GM10847 (cell line): ENCODE data around the gene CRACR2A.

Experiments
- POLR2A ChIP-seq: IDR thresholded peaks from 2 replicates; pipeline ENCODE4 v1.6.1; 2011; ENCODE audit not compliant: insufficient read length; ENCODE audit errors: extremely low read depth

Gene CRACR2A

DNA sequence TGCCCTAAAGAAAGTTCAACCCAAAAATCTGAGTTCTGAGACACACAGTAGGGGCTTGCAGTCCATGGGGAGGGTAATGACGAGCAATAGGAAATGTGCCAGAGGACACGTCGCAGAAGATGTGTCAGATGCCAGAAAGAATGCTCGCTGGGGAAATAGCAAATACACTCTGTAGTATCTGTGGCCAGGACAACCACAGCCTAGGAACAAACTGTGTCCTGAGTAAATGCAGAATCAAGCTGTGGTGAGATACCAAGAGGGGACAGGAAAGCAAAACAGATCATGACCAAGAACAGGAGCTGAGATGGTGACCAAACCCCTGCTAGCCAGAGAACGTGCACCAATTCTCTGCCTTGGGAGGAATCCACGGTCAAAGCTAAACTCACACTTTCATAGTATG, 9.1 kb downstream of the CRACR2A start:
- no peak for TF ChIP-seq POLR2A

DNA sequence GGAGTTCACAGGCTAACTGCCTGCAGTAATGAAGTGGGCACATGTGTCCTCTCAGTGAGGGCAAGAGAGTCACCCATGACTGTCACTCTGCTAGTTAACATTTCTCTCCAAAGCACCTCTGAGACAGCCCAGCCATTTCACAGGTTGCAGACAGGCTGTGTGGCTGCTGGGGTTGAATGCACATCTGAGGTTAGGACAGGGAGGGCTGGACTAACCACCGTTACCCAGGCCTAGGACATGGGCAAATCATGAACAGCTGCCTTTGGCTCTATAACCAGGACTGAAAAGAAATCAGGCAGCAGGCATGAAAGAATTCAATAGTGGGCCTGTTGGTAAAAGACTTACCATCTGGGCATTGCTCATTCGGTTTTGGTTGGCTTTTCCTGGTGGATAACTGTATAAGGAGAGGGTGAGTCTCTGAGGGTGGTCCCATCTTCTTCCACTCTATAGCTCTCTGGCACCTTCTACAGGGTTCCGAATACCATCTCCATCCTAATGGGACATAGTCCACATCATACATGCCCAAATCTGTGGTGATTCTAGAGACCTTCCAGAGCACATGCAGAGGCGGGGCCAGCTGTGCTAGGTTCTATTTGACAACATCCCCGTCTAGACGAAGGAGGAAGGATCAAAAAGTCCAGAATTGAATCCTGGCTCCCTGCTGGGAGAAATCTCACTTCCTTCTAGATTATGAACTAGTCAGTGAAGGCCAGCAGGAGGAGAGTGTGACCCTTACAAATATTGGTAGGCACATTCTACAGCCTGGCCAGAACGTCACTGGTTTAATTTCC, 10.8 kb downstream of the CRACR2A start:
- TF ChIP-seq POLR2A = no peak

DNA sequence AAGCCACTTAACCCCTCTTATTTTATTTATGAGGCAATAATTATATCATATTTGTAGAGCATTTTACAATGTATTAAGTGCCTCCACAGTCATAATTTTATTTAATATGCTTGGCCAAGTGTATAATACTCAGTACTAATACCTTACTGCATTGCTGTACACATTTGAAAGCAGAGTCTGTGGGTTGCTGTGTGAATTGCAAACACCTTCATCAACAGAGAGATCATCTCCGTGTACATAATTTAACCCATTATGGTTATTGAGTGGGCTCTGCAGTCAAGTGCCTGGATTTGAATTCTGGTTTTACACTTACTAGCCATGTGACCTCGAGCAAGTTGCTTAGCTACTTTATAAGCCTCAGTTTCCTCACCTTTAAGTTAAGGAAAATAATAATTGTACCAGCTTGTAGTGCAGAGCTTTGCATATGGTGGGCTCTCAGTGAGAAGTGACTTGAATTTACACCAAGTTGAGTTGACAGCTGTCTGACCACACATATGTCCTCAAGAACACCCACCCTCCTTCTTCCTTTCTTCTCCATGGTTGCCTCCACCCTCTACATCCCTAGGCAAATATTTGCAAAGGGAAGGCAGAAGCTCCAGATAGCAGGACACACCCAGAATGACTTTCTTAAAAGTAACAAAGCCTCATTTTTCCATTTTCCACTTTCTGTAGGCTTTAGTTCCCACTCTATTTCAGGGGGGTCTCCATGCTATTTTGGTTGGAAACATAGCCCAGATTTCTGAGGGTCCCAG, 12.3 kb downstream of the CRACR2A start:
- TF ChIP-seq POLR2A = no peak

DNA sequence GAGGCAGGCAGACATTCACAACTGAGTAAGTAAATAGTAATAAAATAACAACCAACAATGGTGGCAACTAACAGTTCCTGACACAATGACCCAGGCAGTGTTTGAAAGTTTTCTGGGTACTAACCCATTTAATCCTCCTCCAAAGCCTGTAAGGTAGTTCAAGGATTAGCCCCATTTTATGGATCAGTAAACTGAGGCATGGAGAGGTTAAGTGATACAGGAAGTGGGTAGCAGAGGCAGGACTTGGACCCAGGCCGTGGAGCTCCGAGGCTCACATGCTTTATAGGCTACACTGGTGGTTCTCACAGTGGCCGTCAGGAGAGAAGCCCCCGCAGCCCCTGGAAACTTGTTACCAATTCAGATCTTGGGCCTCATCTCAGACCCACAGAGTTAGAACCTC, 17.5 kb downstream of the CRACR2A start:
- TF ChIP-seq POLR2A = no peak

DNA sequence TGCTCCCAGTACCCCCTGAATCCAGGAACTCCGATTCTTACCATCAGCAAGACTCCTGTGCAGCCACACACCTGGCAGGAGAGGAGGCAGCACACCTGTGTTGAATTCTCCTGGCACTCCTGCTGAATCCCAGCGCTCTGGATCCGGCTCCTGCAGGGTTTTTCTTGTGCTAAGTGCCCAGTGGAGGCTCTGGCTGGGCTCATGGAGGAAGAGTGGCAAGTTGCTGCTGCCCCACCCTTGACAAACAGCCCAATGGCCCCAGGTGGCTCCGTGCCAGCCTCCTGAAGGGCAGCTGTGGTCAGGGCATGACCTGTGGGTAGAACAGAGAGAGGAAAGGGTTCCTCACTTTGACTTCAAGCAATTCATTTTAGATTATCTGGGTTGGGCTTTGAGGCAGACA, 20.0 kb downstream of the CRACR2A start:
- TF ChIP-seq POLR2A = no peak

DNA sequence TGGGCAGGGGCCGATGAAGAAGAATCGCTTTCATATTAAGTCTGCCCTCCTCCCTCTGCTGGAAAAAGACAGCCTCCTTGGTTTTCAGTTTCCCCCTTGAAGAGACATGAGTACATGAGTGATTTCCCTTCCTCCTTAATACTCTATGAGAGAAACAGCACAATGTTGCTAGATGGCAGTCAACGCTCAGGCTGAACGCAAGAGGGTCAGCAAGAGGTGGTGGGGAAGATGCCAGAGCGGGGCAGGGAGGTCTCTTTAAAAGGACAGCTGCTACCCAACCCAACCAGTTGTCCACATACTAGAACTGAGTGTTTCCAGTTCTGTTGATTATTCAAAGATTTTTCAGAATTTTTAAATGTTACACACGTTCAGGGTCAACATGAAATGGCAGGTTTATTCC, 22.8 kb downstream of the CRACR2A start:
- TF ChIP-seq POLR2A = no peak

DNA sequence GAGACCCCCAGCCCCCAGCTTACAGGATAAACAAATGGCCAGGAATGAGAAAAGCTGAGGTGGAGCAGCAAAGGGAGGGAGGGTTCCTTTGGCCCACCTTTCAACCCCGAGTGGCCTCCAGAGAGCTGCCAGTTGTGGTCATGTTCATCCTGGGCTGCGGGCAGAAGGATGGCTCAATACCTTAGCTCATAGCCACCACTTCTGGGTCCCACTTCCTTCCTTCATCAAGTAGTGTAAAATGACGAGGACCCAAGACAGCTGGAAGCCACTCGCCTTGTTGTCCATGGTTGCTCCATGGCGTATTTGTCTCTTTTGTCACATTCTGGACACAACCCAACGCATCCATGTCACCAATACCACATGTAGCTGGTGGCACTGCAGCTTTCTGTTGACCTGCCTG, 24.2 kb downstream of the CRACR2A start:
- TF ChIP-seq POLR2A = no peak

DNA sequence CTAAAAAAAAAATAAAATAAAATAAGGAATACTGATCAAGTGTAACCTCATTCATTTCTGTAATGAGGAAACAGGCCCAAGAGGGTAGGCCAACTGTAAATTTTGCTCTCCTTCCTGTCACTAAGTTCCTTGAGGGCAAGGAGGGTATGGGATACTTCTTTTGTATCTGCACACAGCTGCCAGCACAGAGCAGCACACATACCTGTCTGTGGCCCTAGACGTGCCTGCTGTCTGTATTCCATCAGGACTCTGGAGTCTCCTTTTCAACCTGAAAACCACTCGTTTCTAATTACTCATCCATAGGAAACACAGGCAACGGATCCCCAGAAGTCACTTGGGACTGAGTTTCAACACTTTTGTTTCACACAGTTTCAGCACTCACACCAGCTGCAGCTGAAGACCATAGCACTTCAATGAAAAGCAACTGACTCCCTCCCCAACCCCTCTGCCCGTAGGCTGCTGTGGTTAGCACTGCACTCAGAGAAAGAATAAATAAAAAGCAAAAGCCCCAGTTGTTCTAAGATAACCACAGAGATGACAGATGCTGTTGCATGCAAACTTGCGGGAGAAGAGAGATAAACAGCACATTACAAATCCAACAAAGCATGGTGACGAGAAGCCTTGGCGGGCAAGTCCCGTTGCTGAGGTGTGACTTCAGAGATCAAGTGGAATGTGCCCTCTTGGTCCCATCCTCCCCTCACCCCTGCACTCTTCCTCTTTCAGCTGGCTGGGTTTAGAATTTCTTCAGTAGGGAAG, 24.9 kb downstream of the CRACR2A start:
- no peak for TF ChIP-seq POLR2A

DNA sequence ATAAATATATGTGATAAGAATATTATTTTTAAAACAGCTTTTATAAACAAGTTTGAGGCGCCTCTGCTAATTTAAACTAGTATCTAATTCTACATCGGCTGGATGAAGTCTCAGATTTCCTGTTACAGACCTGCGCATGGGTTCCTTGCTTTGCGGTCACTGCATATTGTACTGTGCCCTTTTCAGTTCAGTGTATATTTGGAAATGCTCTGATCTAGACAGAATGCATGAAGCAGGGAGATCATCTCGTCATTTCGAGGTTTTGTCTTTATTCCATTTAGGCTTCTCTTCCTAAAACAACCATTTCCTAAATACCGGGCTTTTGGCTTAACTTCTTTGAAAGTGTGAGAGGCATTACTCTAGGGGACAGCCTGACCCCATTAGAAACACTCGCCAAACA, 25.6 kb downstream of the CRACR2A start:
- TF ChIP-seq POLR2A = no peak

DNA sequence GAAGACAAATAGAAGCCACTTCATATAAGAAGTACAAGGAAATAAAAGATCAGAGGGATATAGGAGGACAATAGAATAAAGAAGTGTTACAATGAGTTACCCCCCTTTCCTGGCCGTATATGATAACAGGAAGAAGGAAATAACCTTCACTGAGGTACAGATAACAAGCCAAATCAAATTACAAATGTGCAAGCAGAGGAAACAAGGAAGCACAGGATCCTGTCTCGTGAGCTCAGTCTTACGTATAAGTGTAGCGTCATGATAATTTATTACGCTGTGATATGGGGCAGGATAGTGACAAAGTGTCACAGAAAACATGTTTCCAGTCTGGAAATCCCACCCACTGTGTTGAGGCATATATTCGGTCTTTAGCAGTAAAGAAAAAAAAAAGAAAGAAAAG, 26.5 kb downstream of the CRACR2A start:
- no peak for TF ChIP-seq POLR2A

DNA sequence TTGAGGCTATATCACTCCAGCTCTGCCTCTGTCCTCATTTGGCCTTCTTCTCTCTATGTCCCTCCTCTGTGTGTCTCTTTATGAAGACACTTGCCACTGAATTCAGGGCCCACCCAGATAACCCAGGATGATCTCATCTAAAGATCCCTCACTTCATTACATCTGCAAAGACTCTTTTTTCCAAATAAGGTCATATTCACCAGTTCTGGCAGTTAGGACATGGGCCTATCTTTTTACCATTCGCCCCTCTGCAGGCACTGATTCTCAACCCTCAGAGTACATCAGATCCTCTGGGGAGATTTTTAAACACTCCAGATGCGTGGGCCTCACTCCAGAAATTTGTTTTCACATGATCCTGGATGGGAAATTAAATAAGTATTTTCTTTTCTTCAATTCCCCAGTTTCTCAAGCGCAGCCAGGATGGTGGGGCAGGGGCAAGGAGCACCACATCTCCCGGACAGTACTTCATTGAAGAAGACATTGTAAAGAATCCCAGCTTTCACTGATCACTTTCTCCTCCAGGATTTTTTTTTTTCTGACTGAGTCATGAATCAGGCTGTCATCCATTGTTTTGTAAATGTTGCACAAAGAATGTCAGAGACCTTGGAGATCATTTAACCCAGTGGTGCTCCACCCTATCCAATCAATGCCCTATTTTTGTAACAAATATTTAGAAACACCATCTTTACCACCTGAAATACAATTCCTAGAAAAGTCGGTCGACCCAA, 27.4 kb downstream of the CRACR2A start:
- TF ChIP-seq POLR2A = no peak

DNA sequence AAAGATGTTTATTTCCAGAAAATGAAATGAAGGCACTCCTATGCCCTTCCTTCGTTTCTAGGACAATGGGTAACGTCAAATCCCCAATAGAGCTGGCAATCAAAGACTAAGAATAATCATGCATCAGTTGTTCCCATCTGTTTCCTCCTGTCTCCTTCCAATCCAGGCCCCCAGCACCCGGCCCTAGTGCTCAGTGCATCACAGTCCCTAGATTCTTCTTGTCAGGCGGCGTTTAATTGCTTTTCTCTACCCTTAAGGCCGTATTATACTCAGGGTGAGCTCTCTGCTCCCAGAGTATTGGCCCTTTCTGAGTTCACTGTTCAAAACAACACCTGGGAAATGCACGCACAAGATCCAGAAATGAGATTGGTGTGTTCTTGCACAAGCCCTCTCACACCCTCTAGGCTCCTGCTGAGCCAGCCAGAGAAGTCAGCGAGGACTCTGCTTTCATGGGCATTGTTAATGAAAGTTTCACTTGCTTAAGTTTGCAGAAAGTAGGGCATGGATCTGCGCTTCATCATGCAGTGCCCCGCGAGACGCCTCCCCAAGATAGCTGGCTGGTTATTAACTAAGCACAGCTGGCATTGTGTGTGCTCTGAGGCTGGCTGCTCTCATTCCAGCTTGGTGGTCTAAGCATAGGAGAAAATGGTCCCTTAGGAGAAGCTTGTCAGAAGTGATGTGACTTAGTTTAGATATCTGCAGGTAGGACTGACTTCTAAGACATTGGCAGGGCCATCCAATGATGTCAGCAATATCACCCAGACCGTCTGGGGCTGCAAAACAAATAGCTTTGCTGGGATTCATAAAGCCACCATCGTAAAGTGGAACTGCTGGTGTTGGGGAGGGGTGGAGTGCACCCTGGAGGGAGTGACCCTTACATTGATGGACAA, 28.7 kb downstream of the CRACR2A start:
- no peak for TF ChIP-seq POLR2A

DNA sequence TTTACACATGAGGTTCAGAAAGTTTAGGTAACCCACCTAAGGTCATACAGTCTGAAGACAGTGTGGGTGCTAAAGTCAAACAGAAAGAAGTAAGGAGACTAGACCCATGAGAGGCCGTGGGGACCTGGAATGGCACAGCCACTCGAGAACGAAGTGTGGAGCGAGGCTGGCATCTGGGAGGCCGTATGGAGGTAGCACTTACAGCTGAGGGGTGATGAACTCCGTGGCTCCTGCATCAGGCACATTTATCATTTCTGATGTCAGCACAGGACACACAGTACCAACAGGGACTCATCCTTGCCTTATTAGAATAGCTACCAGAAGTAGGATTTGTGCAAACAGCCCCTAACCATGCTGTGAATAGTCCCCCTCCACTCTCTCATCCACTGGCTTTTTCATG, 30.5 kb downstream of the CRACR2A start:
- no peak for TF ChIP-seq POLR2A

DNA sequence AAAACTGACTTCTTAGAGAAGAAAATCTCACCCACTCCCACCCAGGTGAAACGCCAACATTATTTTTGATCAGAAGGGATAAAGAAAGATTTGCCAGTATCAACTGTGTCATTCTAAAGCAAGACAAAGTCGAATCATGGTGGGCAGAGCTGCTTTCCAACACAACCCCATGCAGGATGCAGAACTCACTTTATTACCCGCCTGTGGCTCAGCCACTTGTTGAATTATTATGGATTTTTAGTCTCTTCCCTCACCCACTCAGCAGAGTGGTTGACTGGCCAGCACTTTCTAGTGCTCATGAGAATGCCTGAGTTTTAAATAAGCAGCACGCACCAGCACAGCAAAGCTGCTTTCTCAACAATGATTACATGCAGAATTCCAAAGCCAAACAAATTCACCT, 32.1 kb downstream of the CRACR2A start:
- no peak for TF ChIP-seq POLR2A

DNA sequence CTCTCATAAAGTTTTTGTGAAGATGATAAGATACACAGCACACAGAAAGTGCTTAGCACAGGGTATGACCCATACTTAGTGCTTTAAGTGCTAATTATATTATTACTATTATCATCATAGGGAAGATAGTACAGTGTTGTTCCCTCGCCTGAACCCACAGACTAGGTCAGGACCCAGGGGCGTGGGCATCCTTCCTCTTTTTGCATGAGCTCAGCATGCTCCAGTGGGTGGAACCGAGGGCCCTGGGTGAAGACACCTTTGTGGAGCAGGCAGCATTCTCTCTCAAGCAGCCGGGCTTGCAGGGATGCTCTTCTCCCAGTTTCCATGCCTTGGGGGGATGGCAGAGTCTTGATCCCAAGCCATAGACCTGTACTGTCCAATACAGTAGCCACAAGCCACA, 34.8 kb downstream of the CRACR2A start:
- TF ChIP-seq POLR2A = no peak
